ENCODE measurements around the gene COMMD6. TPM values are rescaled to one million over a fixed set of nuclear protein-coding genes. Genes with fewer than 3 reads are reported as not detected.

The COMMD6 gene
- total RNA-seq, 1 donor from 2014 or later = 143 TPM

GRCh38 chr13:75530549-75530961 is 7.1 kb downstream of the COMMD6 start:
- H3K4me3 ChIP-seq (ENCODE audit: low read depth, low read length) = no peak overlapping the region
- TF ChIP-seq CTCF (conservative IDR thresholded peaks at IDR 0.05; ENCODE audit: low read depth, low read length) = no peak
- no peak for DNase-seq (ENCODE audit: low read depth)

DNA sequence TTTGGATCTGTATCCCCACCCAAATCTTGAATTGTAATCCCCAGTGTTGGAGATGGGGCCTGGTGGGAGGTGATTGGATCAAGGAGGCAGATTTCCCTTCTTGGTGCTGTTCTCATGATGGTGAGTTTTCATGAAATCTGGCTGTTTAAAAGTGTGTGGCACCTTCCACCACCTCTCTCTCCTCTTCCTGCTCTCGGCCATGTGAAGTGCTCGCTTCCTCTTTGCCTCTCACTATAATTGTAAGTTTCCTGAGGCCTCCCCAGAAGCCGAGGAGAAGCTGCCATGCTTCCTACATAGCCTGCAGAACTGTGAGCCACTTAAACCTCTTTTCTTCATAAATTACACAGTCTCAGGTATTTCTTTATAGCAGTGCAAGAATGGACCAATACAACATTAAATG is 15.7 kb downstream of the COMMD6 start:
- DNase-seq (ENCODE audit: low read depth) = no peak
- no peak for TF ChIP-seq CTCF (conservative IDR thresholded peaks at IDR 0.05; ENCODE audit: low read depth, low read length)
- no peak overlapping the region for H3K4me3 ChIP-seq (ENCODE audit: low read depth, low read length)

- no peak overlapping the region for H3K4me3 ChIP-seq (ENCODE audit: low read depth, low read length)
- DNase-seq (ENCODE audit: low read depth) = no peak
- TF ChIP-seq CTCF (conservative IDR thresholded peaks at IDR 0.05; ENCODE audit: low read depth, low read length) = no peak
Observed at GRCh38 chr13:75518439-75519088, 19.1 kb downstream of the COMMD6 start.

GRCh38 chr13:75514080-75514995 is 23.3 kb downstream of the COMMD6 start:
- no peak for DNase-seq (ENCODE audit: low read depth)
- no peak for TF ChIP-seq CTCF (conservative IDR thresholded peaks at IDR 0.05; ENCODE audit: low read depth, low read length)
- H3K4me3 ChIP-seq (ENCODE audit: low read depth, low read length) = no peak overlapping the region

DNA sequence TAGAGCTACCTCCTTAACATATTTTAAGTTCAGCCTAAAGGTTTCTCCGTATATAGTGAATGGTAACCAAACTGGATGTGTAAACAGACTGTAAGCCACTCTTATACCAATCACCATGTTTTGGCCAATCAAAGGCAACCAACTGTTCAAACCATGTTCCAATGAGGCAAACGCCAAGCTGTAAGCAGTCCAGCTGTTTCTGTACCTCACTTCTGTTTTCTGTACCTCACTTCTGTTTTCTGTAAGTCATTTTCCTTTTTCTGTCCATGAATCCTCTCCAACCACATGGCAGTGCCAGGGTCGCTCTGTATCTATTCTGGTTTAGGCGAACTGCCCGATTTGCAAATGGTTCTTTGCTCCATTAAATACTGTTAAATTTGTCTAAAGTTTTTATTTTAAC is 24.4 kb downstream of the COMMD6 start:
- H3K4me3 ChIP-seq (ENCODE audit: low read depth, low read length) = no peak overlapping the region
- no peak for DNase-seq (ENCODE audit: low read depth)
- no peak for TF ChIP-seq CTCF (conservative IDR thresholded peaks at IDR 0.05; ENCODE audit: low read depth, low read length)

DNA sequence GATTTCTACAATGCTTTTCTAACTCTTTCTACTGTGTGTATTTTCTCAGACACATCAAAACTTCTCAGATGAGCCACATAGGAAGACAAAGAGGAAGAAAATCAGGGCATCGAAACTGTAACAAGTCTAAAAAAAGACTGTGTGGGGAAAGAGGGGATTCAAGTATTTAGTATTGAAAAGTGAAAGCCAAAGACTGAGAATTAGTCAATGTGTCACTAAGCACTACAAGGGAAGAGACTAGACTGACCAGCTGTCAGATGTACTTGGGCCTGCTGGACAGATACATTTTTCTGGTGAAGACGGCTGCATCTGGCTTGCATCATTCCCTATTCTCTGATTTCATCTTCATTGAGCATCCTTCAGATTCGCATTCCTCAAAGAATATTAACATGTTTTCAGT is 25.4 kb downstream of the COMMD6 start:
- DNase-seq (ENCODE audit: low read depth) = no peak
- no peak for TF ChIP-seq CTCF (conservative IDR thresholded peaks at IDR 0.05; ENCODE audit: low read depth, low read length)
- H3K4me3 ChIP-seq (ENCODE audit: low read depth, low read length) = no peak overlapping the region
